Esophagus (tissue), 2 donors: ENCODE measurements around the gene IFI6. TPM values are rescaled to one million over a fixed set of nuclear protein-coding genes. Genes with fewer than 3 reads are reported as not detected.
A peak's percentile ranks its signal among the peaks of the same experiment; 100 is the strongest.
"Not testable (repeated sequence)": the region's sequence is repeated elsewhere in the genome, so short reads cannot be mapped to it uniquely, and the experiment has no call there.

Experiments used
- H3K27ac ChIP-seq, 2 donors: one replicate each; pipeline ENCODE4 v1.5.1; 2013; ENCODE audit warnings: low read depth in 2 of 2, mild to moderate bottlenecking in 2 of 2, inconsistent platforms in 1 of 2, low read length in 1 of 2, moderate library complexity in 1 of 2
- H3K27me3 ChIP-seq, 2 donors: one replicate each; pipeline ENCODE4 v1.6.1; 2013; ENCODE audit warnings: low read length in 2 of 2, control low read depth in 1 of 2, mild to moderate bottlenecking in 1 of 2; ENCODE audit not compliant: insufficient read depth in 2 of 2, control insufficient read depth in 1 of 2
- H3K36me3 ChIP-seq, 2 donors: one replicate each; pipeline ENCODE4 v1.6.1; 2013; ENCODE audit warnings: low read length in 1 of 2; ENCODE audit not compliant: control insufficient read depth in 2 of 2, insufficient read depth in 2 of 2
- H3K4me1 ChIP-seq, 2 donors: one replicate each; pipeline ENCODE4 v1.6.1; 2013; ENCODE audit warnings: low read length in 1 of 2; ENCODE audit not compliant: control insufficient read depth in 2 of 2, insufficient read depth in 2 of 2
- H3K4me3 ChIP-seq, 2 donors: one replicate each; pipeline ENCODE4 v1.5.1; 2013; ENCODE audit warnings: low read length in 2 of 2, mild to moderate bottlenecking in 2 of 2, low read depth in 1 of 2, moderate library complexity in 1 of 2
- H3K9me3 ChIP-seq, 2 donors: one replicate each; pipeline ENCODE4 v1.6.1; 2013; ENCODE audit warnings: mild to moderate bottlenecking in 2 of 2, low read depth in 1 of 2, low read length in 1 of 2, moderate library complexity in 1 of 2; ENCODE audit not compliant: control insufficient read depth in 2 of 2, insufficient read depth in 1 of 2
- WGBS, 2 donors: extraction: QIAGEN DNeasy Blood & Tissue Kit; methylation state at CpG; one replicate each; pipeline ENCODE4 v1.1.7; 2013; 5-methylcytosine and 5-hydroxymethylcytosine counted together
- polyA plus RNA-seq, 2 donors: library from polyadenylated mRNA; stranded (reverse); fragments of 200-250 nt; gene quantifications; one replicate each; pipeline ENCODE4 v1.2.3, GENCODE V29; 2013
- donor health status: healthy with polysubstance abuse.
- donor health status: Bipolar disorder and iron deficiency.

The IFI6 gene
- polyA plus RNA-seq, 2 donors: 7.0 to 9.6 TPM

DNA sequence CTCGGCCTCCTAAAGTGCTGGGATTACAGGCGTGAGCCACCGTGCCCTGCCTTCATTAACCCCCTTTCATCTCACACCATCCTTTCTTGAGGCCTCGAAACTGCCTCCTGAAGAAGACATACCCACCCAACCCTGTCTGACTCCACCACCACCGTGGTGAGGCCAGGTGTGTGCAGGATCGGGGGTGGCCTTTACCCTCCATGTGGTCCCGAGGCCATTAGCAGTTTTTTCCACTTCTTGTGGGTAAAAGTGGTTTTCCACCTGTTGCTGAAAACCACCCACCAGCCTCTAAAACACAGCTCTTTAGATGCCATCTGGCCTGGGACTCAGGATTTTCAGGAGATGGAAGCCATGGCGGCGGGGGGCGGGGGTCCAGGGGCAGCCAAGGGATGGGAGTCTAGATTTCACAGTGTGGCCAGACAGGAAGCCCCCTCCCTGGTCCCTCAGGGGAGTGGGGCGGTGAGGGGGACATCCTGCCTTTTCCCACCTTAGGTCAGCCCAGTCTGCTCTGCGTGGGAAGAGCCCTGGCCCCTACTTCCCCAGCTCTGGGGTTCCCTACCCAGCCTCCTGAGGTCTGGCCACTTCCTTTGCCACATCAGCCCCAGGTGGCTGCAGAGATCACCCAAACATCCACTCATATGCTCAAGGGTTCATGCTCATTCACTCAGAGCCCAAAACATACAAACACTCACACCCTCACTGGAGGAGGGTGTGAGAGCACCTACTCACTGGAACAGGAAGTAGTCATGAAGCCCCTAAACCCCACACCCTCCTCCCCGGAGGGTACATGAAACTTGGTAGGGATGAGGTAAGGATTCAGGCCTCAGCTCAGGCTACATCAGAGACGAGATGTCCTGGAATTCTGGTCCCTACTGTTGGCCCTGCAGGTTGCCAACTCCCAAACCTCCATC lies 39.4 kb downstream of the IFI6 start:
- Histone ChIP-seq H3K27me3 (no peaks in the 10 kb centered on the region), H3K36me3 (no peaks in the 10 kb centered on the region), H3K27ac (peak overlapping the region; percentile 7 to 34), H3K9me3 (no peaks in the 10 kb centered on the region), H3K4me3 (no peak overlapping the region), H3K4me1 (peaks cover 0 to 11% of the 10 kb centered on the region in 2 donors)
- 62 to 75% methylated on average over 13 to 14 of the region's 14 CpGs for WGBS, 2 donors

DNA sequence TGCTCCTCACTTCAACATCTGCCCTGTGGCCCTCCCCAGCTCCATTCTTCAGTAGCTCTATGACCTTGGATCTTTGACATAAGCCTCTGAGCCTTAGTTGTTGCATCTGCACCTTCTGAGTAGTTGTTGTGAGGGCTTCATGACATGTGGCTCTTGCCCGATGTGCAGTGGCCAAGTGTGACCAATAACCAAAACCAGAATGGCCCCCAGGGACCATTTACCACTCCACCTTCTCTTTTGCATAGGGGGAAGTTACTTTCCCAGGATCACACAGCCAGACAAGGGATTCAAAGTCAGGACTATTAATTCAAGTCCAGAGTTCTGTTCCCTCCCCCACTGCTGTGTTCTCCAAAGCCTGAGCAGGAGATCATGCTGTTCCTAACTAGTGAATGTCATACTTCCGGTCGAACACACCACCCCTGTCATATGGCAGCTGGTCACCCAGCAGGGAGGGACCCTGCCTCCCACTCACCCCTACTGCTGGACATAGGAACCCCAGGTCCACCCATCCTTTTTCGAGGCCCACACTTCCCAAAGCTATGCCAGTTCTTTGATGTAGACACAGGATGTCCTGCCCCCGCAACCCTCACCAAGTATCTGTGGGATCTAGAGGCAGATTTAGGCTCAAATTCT lies 41.0 kb downstream of the IFI6 start:
- H3K9me3 ChIP-seq: no peaks in the 10 kb centered on the region
- 42 to 62% methylated on average over 5 of the region's 5 CpGs for WGBS, 2 donors
- H3K27ac ChIP-seq: peak overlapping the region; percentile 57 to 68
- H3K4me3 ChIP-seq: no peak overlapping the region
- H3K27me3 ChIP-seq: no peaks in the 10 kb centered on the region
- H3K36me3 ChIP-seq: no peaks in the 10 kb centered on the region
- peaks cover 0 to 9% of the 10 kb centered on the region in 2 donors for H3K4me1 ChIP-seq

DNA sequence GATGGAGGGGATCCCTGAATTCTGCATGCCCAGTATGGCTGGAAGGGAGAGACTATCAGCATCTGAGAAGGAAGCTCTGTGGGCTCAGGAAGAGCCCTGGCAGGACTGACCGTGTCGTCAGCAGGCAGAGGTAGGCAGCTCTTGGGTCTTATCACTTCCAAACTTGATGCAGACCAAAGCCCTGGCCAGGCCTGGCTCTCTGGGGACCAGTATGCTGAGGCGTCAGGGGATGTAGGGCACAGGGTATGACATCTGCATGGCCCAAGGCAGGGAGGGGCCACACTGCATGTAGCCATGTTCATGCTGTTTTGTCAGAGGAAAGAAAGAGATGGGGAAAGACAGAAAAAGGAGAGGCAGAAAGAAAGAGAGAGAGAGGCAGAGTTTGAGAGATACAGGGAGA lies 43.3 kb downstream of the IFI6 start:
- H3K27me3 ChIP-seq: no peaks in the 10 kb centered on the region
- no peaks in the 10 kb centered on the region for H3K36me3 ChIP-seq
- H3K9me3 ChIP-seq: no peaks in the 10 kb centered on the region
- H3K4me1 ChIP-seq: peaks cover 0 to 15% of the 10 kb centered on the region in 2 donors
- H3K4me3 ChIP-seq: no peak overlapping the region
- 69% methylated on average over 3 of the region's 3 CpGs for WGBS, 2 donors
- no peak overlapping the region for H3K27ac ChIP-seq

DNA sequence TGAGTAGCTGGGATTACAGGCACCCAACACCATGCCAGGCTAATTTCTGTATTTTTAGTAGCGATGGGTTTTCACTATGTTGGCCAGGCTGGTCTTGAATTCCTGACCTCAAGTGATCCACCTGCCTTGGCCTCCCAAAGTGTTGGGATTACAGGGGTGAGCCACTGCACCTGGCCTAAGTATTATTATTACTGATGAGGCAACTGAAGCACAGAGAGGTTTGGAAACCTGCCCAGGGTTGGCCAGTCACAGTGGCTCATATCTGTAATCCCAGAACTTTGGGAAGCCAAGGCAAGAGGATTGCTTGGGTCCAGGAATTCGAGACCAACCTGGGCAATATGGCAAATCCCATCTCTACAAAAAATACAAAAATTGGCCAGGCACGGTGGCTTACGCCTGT lies 44.3 kb downstream of the IFI6 start:
- H3K27ac ChIP-seq, H3K4me3 ChIP-seq, H3K9me3 ChIP-seq, H3K27me3 ChIP-seq, H3K36me3 ChIP-seq: not testable (repeated sequence)
- 91 to 95% methylated on average over 4 of the region's 4 CpGs for WGBS, 2 donors
- peaks cover 0 to 13% of the 10 kb centered on the region in 2 donors for H3K4me1 ChIP-seq

DNA sequence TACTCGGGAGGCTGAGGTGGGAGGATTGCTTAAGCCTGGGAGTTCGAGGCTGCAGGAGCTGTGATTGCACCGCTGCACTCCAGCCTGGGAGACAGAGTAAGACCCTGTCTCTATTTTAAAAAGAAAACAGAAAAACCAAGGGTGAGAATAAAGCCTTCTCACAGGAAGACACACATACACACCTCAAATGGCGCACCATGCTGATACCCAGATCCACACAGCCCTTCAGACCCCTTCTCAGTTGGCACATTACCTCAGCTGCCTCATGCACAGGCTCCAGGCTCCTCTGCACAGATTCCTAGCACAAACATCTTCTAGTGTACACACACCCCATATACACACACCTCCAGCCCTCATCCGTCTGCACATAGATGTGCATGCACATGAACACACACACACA lies 44.9 kb downstream of the IFI6 start:
- Histone ChIP-seq H3K27ac (no peak overlapping the region), H3K27me3 (no peaks in the 10 kb centered on the region), H3K9me3 (no peaks in the 10 kb centered on the region), H3K4me3 (no peak overlapping the region), H3K36me3 (no peaks in the 10 kb centered on the region), H3K4me1 (peaks cover 0 to 13% of the 10 kb centered on the region in 2 donors)
- 89 to 92% methylated on average over 5 of the region's 5 CpGs for WGBS, 2 donors

DNA sequence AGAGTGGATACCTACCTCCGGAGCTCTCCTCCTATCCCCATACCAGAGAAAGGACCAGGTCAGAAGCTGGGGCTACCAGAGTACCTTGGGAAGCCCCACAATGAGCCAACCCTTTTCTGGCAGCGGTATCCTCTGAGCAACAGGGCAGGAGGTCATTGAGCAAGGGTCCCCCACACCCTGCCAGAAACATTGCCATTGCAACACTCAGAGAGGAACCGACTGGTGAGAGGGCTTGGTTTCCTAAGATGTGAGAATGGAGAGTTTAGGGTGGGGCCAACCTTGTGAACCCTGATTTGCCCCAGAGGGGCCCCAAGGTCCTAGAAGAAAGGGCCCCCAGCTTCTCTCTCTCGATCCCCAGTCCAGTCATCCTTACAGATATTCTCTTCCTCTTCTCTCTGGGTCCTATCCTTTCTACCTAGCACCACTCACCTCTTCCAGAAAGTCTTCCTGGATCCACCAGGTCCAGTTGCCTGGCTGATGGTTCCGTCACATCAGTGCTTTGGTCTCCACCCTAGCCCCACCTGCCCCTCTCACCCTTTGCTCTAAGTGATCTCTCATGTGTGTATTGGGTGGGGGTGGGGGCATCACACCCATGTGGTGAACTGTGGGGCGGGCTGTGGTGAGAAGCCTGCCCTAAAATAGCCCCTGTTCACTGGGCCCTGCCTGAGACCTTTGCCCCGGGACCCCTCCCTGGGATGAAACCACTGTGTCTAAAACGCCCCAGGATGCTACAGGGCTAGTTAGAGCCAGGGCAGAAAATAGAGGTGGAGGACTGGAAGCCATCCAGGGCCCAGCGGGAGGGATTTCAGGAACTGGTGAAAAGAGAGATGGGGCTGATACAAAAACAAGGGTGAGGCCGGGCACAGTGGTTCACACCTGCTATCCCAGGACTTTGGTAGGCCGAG lies 45.7 kb downstream of the IFI6 start:
- no peaks in the 10 kb centered on the region for H3K9me3 ChIP-seq
- H3K27ac ChIP-seq: peak overlapping the region in 1 of 2 donors; percentile 26
- WGBS, 2 donors: 72 to 74% methylated on average over 11 of the region's 11 CpGs
- H3K27me3 ChIP-seq: no peaks in the 10 kb centered on the region
- no peak overlapping the region for H3K4me3 ChIP-seq
- H3K36me3 ChIP-seq: no peaks in the 10 kb centered on the region
- peaks cover 0 to 10% of the 10 kb centered on the region in 2 donors for H3K4me1 ChIP-seq

DNA sequence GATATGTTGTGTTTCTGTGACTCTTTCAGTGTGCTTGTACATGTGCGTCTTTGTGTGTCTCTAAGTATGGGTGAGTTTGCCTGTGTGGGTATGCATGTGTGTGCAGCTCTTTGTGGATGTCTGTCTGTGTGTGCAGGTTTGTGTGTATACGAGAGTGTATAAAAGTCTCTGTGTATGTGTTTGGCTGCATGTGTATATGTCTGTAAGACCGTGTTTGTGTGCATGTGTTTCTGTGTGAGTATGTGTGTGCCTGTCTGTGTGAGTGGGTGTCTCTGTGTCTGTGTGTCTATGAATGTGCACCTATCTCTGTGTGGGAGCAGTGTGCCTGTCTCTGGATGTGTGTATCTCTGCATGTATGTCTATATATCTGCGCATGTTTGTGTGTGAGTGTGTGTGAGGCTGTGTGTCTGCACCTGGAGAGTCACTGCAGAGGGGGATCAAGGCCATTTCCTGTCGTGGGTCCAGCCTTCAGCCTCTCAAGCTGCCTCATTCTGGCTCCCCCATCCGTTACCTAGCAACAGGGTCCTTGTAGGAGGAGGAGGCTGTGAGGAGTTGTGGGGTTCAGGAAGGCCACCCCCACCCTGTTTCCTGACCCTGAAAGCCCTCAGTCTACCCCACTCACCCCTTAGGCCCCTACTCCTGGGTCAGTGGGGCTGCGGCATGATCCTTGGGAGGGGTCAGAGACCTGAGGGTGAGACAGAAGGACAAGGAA lies 47.4 kb downstream of the IFI6 start:
- H3K27ac ChIP-seq: peak overlapping the region; percentile 33 to 89
- no peaks in the 10 kb centered on the region for H3K9me3 ChIP-seq
- H3K27me3 ChIP-seq: no peaks in the 10 kb centered on the region
- peaks cover 0 to 9% of the 10 kb centered on the region in 2 donors for H3K4me1 ChIP-seq
- no peak overlapping the region for H3K4me3 ChIP-seq
- no peaks in the 10 kb centered on the region for H3K36me3 ChIP-seq
- 49 to 56% methylated on average over 7 of the region's 7 CpGs for WGBS, 2 donors

DNA sequence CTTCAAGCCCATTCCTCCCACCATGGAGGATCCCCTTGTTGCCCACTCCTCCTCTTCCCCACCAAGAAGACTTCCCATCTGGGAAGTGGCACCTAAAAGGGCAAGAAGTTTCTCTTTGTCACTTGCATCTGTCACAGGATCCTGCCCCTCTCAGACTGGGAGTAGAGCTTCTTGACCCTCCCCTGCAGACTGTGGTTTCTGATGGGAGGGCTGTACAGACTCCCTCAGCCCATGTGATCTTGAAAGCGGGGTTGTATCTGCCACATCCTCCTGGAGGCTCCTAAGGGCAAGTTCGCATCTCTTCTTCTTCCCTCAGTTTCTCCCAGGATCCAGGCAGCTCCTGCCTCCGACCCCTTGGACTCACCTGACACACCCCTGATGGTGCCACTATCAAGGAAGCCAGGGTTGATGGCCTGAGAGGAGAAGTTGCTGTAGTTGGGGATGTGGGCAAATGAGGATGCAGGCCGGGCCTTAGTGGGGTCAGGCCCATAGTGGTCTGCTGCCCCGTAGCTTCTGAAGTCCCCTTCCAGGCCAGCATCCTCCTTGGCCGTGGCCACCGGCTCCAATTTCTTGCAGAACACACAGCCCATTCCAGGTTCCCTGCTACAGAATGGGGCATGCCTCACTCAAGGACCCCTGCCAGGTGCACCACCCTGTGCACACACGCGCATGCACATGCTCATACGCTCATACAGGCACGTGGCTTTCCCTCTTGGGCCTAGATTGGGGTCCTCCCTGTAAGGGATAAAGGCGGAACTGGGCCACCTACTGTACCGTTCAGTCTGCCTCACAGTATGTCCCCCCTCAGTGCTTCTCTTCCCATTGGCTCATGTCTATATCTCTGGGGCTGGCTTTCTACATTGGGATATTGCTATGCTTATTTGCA lies 48.4 kb downstream of the IFI6 start:
- Histone ChIP-seq H3K4me3 (no peak overlapping the region), H3K36me3 (no peaks in the 10 kb centered on the region), H3K9me3 (no peaks in the 10 kb centered on the region), H3K27me3 (no peaks in the 10 kb centered on the region), H3K4me1 (peaks cover 0 to 9% of the 10 kb centered on the region in 2 donors), H3K27ac (no peak overlapping the region)
- 82 to 87% methylated on average over 13 of the region's 13 CpGs for WGBS, 2 donors
